Measurements from ENCODE around the gene LRRTM2. TPM values are rescaled to one million over a fixed set of nuclear protein-coding genes. Genes with fewer than 3 reads are reported as not detected.
"Not testable (repeated sequence)": the region's sequence is repeated elsewhere in the genome, so short reads cannot be mapped to it uniquely, and the experiment has no call there.

LRRTM2 gene, protein sequence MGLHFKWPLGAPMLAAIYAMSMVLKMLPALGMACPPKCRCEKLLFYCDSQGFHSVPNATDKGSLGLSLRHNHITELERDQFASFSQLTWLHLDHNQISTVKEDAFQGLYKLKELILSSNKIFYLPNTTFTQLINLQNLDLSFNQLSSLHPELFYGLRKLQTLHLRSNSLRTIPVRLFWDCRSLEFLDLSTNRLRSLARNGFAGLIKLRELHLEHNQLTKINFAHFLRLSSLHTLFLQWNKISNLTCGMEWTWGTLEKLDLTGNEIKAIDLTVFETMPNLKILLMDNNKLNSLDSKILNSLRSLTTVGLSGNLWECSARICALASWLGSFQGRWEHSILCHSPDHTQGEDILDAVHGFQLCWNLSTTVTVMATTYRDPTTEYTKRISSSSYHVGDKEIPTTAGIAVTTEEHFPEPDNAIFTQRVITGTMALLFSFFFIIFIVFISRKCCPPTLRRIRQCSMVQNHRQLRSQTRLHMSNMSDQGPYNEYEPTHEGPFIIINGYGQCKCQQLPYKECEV
- total RNA-seq: 1 to 10 TPM in 2 of 3 donors, under 1 TPM in 1; under 0.01 to 1.4 (median 1.0) TPM

GRCh38 chr5:138874771-138875551, at the start of gene LRRTM2:
LRRTM2 (minus strand) TSS chr5:138875335; CDS start chr5:138874911, 424 bp downstream.
- H3K27ac ChIP-seq: peak within 1 kb of the TSS; percentile 43 to 85
- intact Hi-C loops (cut with DNase I; ENCODE audit: low total_unique reads): no loop called here
- peaks cover 4 to 5% of the 10 kb centered on the region in 2 donors for H3K4me1 ChIP-seq
- H3K4me3 ChIP-seq: peak within 1 kb of the TSS in 2 of 3 donors; percentile 25 to 52
- no peaks in the 10 kb centered on the region for H3K36me3 ChIP-seq
- TF ChIP-seq CTCF (IDR thresholded peaks at IDR 0.05) (no peak), POLR2AphosphoS5 (IDR thresholded peaks at IDR 0.05) (no peak), POLR2A (IDR thresholded peaks at IDR 0.05) (no peak)
- DNase-seq (ENCODE audit: low spot score in 2 of 2): no peak
- H3K27me3 ChIP-seq: no peaks in the 10 kb centered on the region
- no peaks in the 10 kb centered on the region for H3K9me3 ChIP-seq

- Histone ChIP-seq H3K36me3 (peaks cover 4% of the 10 kb centered on the region), H3K27me3 (no peaks in the 10 kb centered on the region), H3K4me1 (no peaks in the 10 kb centered on the region), H3K9me3 (no peaks in the 10 kb centered on the region), H3K27ac (no peak overlapping the region), H3K4me3 (no peak overlapping the region)
- intact Hi-C loops (cut with DNase I; ENCODE audit: low total_unique reads): no loop called here
- no peak for DNase-seq (ENCODE audit: low spot score in 2 of 2)
- no peak for TF ChIP-seq CTCF (IDR thresholded peaks at IDR 0.05)
- TF ChIP-seq POLR2A (IDR thresholded peaks at IDR 0.05): no peak
- no peak for TF ChIP-seq POLR2AphosphoS5 (IDR thresholded peaks at IDR 0.05)
Measured at GRCh38 chr5:138922494-138922893, 47.4 kb upstream of the LRRTM2 start.

GRCh38 chr5:138921362-138921761, 46.2 kb upstream of the LRRTM2 start:
- DNase-seq (ENCODE audit: low spot score in 2 of 2); H3K9me3 ChIP-seq; H3K4me1 ChIP-seq; H3K4me3 ChIP-seq; H3K36me3 ChIP-seq; intact Hi-C loops (cut with DNase I; ENCODE audit: low total_unique reads); H3K27me3 ChIP-seq; H3K27ac ChIP-seq: not testable (repeated sequence)

- no peak overlapping the region for H3K27ac ChIP-seq
- intact Hi-C loops (cut with DNase I; ENCODE audit: low total_unique reads): no loop called here
Measured at GRCh38 chr5:138920181-138920580, 45.0 kb upstream of the LRRTM2 start.

DNA sequence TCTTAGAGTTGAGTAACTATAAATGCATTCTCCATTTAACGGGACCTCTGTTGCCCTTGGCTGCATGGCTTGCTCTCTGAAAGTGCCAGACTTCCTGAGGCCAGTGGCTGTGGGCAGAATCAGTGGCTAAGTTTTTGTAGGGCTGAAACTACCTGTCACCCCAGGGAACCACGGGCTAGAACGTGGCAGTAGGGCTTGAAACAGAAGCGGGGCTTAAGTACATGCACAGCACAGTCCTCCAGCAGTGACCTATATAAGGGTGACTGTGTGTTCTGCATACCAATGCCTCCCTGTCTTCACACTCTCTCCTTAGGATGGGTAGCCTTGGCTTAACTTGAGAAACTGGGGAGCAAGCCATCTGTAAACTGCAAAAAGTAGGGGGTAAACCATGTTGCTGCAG, 43.6 kb upstream of the LRRTM2 start:
- Histone ChIP-seq H3K36me3 (no peaks in the 10 kb centered on the region), H3K4me3 (no peak overlapping the region), H3K4me1 (no peaks in the 10 kb centered on the region), H3K27ac (no peak overlapping the region), H3K9me3 (no peaks in the 10 kb centered on the region), H3K27me3 (no peaks in the 10 kb centered on the region)
- intact Hi-C loops (cut with DNase I; ENCODE audit: low total_unique reads): no loop called here
- no peak for DNase-seq (ENCODE audit: low spot score in 2 of 2)
- no peak for TF ChIP-seq POLR2AphosphoS5 (IDR thresholded peaks at IDR 0.05)
- TF ChIP-seq CTCF (IDR thresholded peaks at IDR 0.05): no peak
- TF ChIP-seq POLR2A (IDR thresholded peaks at IDR 0.05): no peak

More at GRCh38 chr5:138920181-138920580, 45.0 kb upstream of the LRRTM2 start:
- Histone ChIP-seq H3K36me3 (peaks cover 2% of the 10 kb centered on the region), H3K4me1 (no peaks in the 10 kb centered on the region), H3K9me3 (no peaks in the 10 kb centered on the region), H3K4me3 (no peak overlapping the region), H3K27me3 (no peaks in the 10 kb centered on the region)
- TF ChIP-seq POLR2A (IDR thresholded peaks at IDR 0.05) (no peak), POLR2AphosphoS5 (IDR thresholded peaks at IDR 0.05) (no peak), CTCF (IDR thresholded peaks at IDR 0.05) (no peak)
- no peak for DNase-seq (ENCODE audit: low spot score in 2 of 2)
